NCI-H1092 (cell line): ENCODE results near the gene KNG1.
"Not testable (repeated sequence)": the region's sequence is repeated elsewhere in the genome, so short reads cannot be mapped to it uniquely, and the experiment has no call there.

ENCODE experiments used
- DNase-seq: peaks from one replicate; lab custom pipeline; 2025; lab: John Stamatoyannopoulos, UW

Gene KNG1

DNA sequence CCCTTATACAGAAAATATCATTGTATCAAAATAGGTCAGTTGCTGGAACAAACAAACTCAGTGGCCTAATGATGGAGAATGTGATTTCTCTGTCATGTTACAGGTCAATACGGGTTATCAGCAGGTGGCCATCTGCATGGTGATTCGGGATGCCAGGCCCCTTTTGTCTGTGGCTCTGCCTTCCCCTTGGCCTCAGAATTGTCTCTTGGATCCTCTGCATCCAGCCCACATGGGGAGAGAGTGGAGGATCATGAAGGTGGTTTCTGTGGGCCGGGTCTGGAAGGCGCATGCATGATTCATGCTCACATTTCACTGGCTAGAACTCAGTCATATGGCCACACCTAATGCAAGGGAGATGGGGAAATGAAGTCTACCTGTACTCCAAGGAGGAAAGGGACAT is 6.5 kb upstream of the KNG1 start:
- not testable (repeated sequence) for DNase-seq

DNA sequence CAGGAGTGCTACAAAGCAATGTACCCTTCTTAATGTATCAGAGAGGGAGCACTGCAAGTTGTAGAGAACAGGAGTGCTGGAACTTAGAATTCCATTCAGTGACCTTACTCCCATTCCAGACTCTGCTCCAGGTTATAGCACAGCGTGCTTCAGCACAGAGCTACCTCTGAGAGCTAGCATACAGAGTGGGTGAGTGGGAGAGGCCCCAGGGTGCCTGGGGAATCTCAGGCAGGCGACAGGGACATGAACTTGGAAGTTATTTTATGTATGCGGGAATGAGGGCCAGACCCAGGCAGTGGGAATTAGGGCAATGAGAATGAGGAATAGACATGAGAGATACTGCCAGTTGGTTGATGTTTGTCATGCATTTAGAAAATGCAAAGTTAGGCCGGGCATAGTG is 3.7 kb upstream of the KNG1 start:
- DNase-seq, result no peak

DNA sequence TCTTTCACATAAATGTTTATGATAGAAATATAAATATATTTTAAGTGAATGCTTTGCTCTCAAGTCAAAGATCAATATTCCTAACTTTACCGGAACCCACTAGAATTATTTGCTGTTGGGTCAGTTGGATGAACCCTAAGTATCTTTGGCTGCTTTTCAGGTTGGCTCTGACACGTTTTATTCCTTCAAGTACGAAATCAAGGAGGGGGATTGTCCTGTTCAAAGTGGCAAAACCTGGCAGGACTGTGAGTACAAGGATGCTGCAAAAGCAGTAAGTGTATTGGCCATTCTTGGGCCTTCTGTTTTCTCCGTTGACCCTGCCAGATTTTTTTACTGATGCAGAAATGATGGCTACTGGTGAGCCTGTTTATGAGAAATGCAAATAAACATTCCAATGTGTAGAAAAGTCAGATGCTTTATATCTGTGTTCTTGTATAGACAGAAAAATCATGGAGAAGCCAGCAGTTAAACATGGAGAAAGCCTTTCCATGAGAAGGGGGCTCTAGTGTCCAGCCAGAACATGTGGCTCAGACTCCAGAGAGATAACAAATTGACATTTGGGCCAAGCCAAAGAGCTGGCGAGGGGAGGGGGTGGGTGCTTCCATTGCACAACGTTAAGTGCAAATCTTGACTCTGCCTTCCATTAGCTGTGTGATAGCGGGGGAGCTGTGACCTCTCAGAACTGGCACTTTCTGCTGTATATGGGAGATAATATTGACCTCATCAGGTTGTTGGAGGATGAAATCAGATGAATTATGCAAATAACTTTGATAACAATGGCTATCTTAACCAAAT is 3.0 kb downstream of the KNG1 start:
- DNase-seq, result no peak

DNA sequence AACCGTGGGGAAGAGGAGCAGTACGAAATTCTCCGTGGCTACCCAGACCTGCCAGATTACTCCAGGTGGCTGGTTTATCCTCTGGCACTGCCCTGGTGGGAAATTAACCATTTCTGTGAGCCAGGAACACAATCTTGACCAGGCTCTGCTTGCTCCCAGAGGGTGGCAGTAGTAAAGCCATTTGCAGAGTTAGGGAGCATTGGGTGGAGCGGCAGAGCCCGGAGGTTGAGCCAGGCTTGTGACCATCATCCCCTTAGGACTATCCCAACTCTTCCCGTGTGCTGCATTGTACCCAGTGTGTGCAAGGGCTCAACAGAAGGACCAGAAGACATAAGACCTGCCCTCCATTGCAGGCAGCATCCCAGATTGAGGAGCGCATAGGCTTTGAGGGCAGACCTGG is 5.3 kb downstream of the KNG1 start:
- no peak for DNase-seq

DNA sequence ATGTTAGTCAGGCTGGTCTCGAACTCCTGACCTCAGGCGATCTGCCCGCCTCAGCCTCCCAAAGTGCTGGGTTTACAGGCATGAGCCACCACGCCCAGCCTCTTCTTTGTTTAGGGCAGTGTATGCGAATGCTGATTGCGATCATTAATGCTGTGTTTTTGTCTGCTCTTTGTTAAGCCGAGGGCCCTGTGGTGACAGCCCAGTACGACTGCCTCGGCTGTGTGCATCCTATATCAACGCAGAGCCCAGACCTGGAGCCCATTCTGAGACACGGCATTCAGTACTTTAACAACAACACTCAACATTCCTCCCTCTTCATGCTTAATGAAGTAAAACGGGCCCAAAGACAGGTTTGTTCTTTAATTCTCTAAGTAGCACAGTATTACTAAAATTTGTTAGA is 7.8 kb downstream of the KNG1 start:
- no peak for DNase-seq

DNA sequence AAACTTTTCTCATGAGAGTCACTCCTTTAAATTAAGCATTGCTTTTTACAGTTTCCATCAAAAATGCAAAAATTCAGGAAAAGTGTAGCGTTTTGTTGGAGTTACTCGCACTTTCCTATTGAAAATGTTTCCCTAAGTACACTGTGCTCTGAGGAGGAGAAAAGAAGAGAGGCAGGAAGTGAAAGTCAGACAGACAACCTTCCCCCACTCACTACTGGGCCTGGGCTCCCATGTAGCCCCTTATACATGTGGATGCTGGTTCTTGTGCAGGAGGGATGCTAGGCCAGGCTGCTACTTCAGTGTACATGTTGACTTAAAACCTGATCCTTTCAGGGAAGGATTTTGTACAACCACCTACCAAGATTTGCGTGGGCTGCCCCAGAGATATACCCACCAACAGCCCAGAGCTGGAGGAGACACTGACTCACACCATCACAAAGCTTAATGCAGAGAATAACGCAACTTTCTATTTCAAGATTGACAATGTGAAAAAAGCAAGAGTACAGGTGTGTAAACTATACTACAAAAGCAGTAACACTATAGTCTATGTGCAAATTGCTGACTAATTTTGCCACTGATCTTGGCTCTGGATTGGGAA is 15.1 kb downstream of the KNG1 start:
- no peak for DNase-seq

DNA sequence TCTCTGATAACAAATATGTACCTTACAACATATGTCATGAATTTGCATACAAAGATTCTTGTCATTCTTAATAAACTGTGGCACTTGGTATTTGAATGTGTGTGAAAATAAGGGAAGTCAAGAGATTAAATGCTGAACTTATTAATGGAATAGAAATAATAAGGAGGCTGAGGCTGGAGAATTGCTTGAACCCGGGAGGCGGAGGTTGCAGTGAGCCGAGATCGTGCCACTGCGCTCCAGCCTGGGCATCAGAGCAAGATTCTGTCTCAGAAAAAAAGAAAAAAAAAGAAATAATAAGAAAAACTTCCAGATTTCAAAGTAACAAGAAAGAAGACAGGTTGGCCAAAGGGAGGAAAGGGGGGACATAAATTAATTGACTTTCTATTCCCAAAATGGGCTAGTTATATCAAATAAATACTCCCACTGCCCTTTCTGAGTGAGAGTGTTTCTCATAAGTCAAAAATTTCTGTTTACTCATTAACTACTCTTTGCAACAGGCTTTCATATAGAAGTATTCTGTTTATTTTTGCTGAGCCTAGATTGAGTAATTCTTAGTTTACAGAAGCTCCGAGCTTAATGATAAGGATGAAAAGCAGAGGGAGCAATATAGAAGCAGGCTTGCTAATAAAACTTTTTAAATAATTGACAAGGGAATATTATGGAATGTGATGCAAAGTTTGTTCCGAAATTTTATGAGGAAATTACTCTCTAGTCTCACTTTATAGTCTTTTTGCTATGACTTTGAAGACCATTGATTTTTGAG is 25.6 kb downstream of the KNG1 start:
- no peak for DNase-seq

DNA sequence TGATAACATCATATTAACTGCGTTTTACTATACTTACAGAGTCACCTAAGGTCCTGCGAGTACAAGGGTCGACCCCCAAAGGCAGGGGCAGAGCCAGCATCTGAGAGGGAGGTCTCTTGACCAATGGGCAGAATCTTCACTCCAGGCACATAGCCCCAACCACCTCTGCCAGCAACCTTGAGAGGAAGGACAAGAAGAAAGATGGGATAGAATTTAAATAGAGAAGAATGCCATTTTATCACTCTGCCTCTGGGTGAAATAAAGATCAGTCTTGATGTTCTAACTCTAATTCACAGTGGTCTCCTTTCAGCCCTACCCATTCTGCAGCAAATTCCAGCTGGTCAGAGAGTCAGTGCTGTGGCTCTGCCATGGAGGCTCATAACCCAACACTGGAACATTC is 26.5 kb downstream of the KNG1 start:
- DNase-seq, result no peak

DNA sequence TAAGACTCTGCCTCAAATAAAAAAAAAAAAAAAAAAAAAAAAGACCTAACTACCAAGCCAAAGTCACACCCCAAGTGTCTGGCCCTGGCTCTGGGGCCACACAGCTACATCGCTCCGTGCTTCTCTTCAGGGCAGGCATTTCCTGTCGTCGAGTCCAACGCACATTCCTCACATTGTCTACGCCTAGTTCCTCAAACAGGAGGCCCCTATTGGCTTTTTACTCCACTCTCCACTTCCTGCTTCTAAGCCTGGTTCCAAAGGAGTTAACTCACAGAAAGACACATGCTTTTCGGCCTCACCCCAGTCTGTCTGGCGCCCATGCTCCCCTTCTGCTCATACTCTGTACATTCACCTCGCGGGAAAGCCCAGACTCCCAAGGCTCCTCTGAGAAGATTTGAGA is 28.8 kb downstream of the KNG1 start:
- no peak for DNase-seq

DNA sequence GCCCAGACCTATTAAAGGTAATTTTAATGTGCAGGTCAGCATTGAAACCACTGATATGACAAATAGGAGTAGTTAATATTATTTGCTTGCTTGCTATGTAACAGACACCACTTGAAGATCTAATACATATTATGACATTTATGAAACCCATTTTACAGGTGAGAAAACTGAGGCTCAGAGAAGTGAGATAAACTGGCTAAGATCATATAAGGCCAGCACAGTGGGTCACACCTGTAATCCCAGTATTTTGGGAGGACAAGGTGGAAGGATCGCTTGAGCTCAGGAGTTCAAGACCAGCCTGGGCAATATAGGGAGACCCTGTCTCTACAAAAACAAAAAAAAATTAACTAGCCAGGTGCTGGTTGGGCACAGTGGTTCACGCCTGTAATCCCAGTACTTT is 33.2 kb downstream of the KNG1 start:
- no peak for DNase-seq

DNA sequence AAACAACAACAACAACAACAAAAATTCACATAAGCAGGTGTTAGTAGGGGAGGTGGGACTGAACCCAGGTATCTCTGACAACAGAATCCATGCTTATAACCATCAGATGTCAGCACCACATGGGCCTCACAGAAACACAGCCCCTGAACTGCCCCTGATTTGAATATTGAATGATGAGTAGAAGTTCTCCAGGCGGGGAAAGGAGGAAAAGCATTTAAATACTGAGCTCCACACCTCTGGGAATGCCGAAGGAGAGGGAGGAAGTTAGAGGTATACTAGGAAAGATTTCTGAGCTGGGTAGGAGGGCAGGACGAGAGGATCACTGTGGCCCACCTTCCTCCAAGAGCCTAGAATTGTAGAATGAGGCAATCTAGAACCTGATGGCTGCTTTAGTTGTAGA is 34.3 kb downstream of the KNG1 start:
- no peak for DNase-seq

DNA sequence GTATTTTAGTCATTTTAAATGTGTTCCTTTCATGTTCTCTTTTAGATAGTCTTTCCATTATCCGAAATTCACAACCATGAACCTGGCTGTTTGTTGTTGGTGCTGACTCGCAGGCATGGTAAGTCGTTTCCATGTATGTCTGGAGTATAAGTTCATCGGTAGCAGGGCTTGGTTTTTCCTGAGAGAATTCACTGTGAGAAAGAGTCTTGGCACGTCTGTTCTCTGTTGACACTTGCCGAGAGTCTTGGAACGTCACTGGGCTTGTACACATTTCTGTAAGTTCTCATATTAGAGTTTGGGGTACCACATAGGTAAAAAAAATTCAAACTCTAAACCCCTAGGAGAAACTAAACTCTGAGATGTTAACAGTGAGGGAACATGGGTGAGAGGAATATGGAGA is 36.8 kb downstream of the KNG1 start:
- DNase-seq, result no peak

DNA sequence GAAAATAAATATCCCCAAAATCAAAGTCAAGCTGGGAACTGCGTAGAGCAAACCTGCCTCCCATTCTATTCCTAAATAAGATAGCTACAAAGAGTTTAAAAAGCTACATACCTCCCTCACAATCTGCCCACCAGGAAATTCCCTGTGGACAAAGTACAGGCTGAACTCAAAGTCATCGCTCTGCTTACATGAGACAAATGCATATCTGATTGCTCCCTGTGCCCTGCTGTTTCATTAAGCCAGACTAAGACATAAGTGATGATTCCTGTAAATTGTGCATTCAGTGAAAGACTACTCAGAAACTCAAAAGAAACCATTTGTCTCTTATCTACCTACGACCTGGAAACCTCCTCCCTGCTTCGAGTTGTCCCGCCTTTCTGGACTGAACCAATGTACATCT is 37.7 kb downstream of the KNG1 start:
- DNase-seq, result no peak

DNA sequence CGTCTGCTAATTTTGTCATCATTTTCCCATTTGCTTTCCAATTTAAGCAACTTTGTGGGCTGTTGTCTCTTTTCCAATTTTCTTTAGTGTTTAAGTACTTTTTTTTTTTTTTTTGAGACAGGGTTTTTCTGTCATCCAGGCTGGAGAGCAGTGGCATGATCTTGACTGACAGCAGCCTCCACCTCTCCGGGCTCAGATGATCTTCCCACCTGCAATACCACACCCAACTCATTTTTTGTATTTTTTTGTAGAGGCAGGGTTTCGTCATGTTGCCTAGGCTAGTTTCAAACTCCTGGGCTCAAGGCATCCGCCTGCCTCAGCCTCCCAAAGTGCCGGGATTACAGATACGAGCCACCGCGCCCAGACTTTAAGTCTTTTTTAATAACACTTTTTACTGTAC is 40.1 kb downstream of the KNG1 start:
- DNase-seq, result no peak

DNA sequence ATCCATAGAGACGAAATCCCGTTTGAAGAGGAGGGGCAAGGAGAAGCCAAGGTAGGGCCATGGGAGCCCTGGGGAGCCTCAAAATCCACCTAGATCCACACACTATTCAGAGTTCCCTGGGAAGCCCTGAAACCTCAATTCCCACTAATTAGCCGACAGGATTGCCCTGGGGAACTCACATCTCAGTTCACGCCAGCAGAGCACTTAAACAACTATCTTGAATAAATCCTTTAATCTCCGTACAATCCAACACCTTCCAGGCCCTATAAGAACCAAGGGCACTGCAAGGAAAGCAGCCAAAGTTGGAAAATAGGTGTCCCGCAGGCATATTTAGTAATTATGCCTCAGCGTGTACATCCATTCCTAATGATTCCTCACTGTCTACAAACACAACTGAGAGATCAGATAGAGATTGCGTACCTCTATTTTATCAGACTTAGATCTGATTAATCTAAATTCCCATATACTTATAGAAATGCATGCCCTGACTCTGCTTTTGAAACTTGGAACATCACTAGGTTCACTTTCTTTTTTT is 40.6 kb downstream of the KNG1 start:
- no peak for DNase-seq

DNA sequence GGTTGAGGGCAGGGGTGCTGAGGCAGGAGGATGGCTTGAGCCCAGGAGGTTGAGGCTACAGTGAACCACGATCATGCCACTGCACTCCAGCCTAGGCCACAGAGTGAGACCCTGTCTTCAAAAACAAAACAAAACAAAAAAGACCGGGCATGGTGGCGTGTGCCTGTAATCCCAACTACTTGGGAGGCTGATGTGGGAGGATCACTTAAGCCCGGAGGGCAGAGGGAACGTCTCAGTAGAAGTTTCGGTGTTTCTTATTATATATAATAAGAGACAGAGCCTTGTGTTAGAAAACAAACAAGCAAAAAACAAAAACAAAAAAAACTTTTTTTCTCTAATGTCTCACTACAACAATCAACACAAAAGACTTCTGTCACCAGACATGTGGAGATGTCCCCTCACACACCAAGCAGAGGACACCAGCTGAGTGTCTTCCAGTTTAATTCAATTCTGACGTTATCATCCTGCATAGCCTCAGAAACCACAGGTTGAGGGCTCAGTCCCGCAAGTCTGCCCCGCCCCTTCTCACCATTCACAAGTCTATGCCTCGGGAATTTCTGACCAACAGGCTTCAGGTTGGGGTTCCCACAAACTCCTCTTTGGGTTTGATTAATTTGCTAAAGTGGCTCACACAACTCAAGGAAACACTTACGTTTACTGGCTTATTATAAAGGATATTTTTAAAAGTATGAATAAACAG is 42.2 kb downstream of the KNG1 start:
- DNase-seq, result no peak

DNA sequence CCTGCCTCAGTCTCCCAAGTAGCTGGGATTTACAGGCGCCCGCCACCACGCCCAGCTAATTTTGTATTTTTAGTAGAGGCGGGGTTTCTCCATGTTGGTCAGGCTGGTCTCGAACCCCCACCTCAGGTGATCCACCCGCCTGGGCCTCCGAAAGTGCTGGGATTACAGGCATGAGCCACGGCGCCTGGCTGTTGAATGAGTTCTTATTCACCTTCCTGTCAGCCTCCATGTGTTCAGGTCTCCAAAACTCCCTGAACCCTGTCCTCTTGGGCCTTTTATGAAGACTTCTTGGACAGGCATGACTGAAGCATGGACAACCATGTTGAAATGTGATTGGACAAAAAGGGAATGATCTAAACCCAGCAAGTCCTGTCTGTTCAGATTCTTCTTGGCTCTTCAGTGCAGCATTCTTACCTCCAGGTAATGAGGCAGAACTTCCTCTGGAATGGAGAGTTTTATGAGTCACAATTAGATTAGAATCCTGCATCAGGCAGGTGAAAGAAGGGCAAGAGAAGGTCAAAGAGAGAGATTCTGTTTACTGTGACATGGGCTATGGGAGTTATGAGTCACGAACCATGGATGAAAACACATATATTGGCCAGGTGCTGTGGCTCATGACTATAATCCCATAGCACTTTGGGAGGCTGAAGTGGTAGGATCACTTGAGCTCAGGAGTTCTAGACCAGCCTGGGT is 43.1 kb downstream of the KNG1 start:
- DNase-seq, result no peak

DNA sequence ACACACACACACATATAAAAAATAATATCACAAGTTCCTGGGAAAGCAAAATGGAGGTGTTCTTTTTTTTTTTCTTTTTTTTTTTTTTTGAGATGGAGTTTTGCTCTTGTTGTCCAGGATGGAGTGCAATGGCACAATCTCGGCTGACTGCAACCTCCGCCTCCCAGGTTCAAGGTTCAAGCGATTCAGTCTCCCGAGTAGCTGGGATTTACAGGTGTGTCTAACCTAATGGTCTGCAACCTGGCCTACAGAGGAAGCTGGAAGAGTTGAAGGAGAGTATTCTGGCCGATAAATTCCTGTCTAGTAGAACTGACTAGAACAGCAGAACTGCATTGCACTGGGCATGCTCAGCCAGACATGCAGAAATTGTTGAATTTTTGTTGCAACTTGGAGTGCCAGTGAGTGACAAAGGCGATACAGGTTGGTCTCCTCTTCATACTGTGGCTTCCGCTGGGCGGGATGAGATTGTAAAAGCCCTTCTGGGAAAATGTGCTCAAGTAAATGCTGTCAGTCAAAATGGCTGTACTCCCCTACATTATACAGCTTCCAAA is 43.8 kb downstream of the KNG1 start:
- no peak for DNase-seq

DNA sequence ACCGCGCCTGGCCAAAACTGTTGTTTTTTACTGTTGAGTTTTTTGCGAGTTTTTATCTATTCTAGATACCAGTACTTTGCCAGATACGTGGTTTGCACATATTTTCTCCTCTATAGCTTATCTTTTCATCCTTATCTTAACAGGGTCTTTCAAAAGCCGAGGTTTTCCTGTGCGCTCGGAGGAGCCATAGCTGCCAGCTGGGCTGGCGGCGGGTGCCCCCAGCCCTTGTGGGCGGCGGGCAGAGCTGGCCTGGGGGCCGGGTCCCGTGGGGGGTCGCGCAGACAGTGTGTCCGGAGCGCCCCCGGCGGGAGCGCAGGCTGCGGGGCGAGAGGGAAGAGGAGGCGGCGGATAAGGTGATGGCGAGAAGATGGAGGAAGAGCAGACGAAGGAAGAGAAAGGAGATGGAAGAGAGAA is 55.1 kb downstream of the KNG1 start:
- DNase-seq, result no peak

DNA sequence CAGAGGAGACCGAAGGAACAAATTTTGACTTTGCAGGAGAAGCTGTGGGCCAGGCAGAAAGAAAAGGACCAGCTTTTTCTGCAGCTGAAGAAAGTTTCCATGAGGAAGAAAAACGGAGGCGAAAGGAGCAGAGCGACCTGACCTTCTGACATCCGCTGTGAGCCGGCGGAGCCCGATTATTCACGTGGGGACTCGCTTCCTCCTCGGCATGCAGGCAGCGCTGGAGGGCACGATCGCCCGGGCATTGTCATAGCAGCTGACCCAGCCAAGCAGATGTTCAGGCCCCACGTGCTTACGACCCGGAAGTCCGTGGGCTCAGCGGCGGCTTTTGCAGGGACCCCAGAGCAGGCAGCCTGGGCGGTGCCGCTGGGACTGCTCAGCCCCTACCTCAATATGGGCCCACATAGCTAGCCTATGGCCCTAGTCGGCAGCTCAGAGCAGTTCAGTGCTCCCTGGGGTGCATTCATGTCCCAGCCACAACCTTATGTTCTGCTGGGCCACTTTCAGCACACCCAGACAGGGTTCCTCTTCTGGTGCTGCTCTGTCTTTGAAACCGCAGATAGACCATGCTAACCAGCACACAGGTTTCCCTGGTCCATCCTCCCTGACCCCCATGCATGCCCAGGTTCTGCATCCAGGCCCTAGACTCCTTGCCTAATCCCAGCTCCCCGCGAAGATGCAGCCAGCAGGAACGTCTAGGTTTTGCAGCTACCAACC is 55.7 kb downstream of the KNG1 start:
- DNase-seq, result peak; percentile 62

DNA sequence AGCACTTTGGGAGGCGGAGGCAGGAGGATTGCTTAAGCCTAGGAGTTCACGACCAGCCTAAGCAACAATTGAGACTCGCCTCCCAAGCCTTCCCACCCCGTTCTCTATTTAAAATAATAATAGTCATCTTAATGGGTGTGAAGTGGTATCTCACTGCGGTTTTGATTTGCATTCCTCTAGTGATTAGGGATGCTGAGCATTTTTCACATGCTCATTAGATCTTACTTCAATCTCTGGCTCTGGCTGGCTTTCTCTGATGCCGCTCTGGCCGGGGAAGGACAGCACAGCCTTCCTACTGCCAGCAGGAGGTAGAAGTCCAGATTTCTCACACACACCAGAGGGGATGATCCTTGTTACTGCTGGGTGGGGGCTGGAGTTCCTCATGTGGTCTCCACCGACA is 58.8 kb downstream of the KNG1 start:
- DNase-seq, result no peak
